ENCODE results near the gene TIMP3. TPM values are rescaled to one million over a fixed set of nuclear protein-coding genes. Genes with fewer than 3 reads are reported as not detected.

TIMP3 gene
- total RNA-seq, 2 donors from 2014 or later = 0.07 TPM; not detected in 1

GRCh38 chr22:32771756-32772155 is 29.7 kb upstream of the TIMP3 start:
- Mint-ChIP-seq H3K27me3 (ENCODE audit: low read depth) (no peaks in the 10 kb centered on the region), H3K36me3 (ENCODE audit: insufficient read depth in 2 of 2) (no peaks in the 10 kb centered on the region), H3K4me3 (no peak overlapping the region), H3K4me1 (ENCODE audit: low read depth) (no peaks in the 10 kb centered on the region), H3K9me3 (no peaks in the 10 kb centered on the region), H3K27ac (no peak overlapping the region)
- ATAC-seq (replicated peaks in 1 of 2) (no peak), DNase-seq (no peak)

DNA sequence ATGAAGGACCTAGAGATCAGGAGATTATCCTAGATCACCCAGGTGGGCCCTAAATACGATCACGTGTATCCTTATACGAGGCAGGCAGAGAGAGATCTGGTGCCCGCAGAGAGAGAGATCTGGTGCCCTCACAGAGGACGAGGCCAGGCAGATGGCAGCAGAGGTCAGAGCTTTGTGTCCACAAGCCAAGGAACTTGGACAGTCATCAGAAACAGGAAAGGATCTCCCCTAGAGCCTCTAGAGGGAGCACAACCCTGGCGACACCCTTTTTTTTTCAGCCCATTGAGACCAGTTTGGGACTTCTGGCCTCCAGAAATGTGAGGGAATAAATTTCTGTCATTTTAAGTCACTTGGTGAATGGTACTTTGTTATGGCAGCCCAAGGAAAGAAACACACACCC is 25.5 kb upstream of the TIMP3 start:
- Mint-ChIP-seq H3K36me3 (ENCODE audit: insufficient read depth in 2 of 2) (no peaks in the 10 kb centered on the region), H3K27me3 (ENCODE audit: low read depth) (no peaks in the 10 kb centered on the region), H3K9me3 (no peaks in the 10 kb centered on the region), H3K27ac (no peak overlapping the region), H3K4me1 (ENCODE audit: low read depth) (no peaks in the 10 kb centered on the region), H3K4me3 (no peak overlapping the region)
- no peak for ATAC-seq (replicated peaks in 1 of 2)
- DNase-seq = no peak

DNA sequence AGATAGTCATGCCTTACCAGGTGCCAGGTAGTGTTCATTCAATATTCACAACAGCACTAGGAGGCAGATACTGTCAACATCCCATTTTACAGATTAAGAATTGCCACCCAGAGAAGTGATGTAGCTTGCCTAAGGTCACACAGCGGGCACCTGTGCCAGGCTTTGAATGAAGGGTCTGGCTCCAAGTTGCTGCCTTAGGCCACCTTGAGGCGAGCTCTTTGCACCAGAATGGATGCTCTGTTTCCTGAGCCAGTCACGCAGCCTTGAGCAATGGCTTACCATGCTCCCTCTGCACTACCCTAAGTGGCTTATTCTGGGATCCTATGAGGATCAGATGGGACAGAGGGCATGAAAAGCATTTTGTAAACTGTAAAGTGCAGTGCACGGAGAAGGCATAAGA is 25.1 kb upstream of the TIMP3 start:
- H3K4me1 Mint-ChIP-seq (ENCODE audit: low read depth) = no peaks in the 10 kb centered on the region
- H3K36me3 Mint-ChIP-seq (ENCODE audit: insufficient read depth in 2 of 2) = no peaks in the 10 kb centered on the region
- DNase-seq (no peak), ATAC-seq (replicated peaks in 1 of 2) (no peak)
- H3K9me3 Mint-ChIP-seq = no peaks in the 10 kb centered on the region
- no peak overlapping the region for H3K27ac Mint-ChIP-seq
- no peak overlapping the region for H3K4me3 Mint-ChIP-seq
- H3K27me3 Mint-ChIP-seq (ENCODE audit: low read depth) = no peaks in the 10 kb centered on the region

DNA sequence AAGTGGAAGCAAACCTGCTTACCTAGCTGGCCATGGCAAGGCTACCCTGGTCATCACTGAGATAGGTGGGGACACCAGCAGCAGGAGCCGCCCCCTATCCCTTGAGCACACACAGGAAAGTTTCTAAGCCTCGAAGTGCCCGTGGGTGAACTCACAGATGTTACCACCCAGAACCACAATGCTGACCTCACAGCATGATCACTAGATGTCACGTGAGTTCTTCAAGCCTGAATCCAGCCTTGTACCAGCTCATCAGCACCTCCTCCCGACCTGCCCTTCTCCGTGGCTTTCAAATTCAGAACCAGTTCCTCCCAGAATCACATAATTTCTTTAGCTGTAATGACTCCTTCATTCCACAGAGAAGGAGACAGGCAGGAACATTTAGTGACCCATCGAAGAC is 24.7 kb upstream of the TIMP3 start:
- H3K9me3 Mint-ChIP-seq = no peaks in the 10 kb centered on the region
- H3K4me3 Mint-ChIP-seq = no peak overlapping the region
- ATAC-seq (replicated peaks in 1 of 2) = no peak
- no peaks in the 10 kb centered on the region for H3K27me3 Mint-ChIP-seq (ENCODE audit: low read depth)
- H3K4me1 Mint-ChIP-seq (ENCODE audit: low read depth) = no peaks in the 10 kb centered on the region
- no peak overlapping the region for H3K27ac Mint-ChIP-seq
- no peaks in the 10 kb centered on the region for H3K36me3 Mint-ChIP-seq (ENCODE audit: insufficient read depth in 2 of 2)
- no peak for DNase-seq

DNA sequence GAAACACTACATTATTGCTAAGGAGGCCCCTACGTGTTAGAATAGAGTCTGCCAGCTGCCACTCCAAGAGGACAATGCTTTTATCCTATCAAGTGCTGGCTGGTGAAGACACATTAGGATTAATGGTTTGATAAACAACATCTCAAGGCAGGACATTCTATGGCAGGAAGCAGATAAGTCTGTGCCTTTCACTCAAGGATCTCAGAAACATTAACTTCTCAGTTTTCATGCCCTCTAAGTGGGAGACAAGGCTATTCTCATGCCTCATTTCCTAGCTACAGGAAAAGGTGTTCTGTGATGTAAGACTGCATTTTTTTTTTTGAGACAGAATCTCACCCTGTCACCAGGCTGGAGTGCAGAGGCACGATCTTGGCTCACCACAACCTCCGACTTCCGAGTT is 23.5 kb upstream of the TIMP3 start:
- ATAC-seq (replicated peaks in 1 of 2) (no peak), DNase-seq (no peak)
- no peak overlapping the region for H3K27ac Mint-ChIP-seq
- H3K4me1 Mint-ChIP-seq (ENCODE audit: low read depth) = no peaks in the 10 kb centered on the region
- H3K27me3 Mint-ChIP-seq (ENCODE audit: low read depth) = no peaks in the 10 kb centered on the region
- no peaks in the 10 kb centered on the region for H3K9me3 Mint-ChIP-seq
- no peaks in the 10 kb centered on the region for H3K36me3 Mint-ChIP-seq (ENCODE audit: insufficient read depth in 2 of 2)
- no peak overlapping the region for H3K4me3 Mint-ChIP-seq

- Mint-ChIP-seq H3K4me3 (no peak overlapping the region), H3K27me3 (ENCODE audit: low read depth) (no peaks in the 10 kb centered on the region), H3K27ac (no peak overlapping the region), H3K4me1 (ENCODE audit: low read depth) (no peaks in the 10 kb centered on the region), H3K9me3 (no peaks in the 10 kb centered on the region), H3K36me3 (ENCODE audit: insufficient read depth in 2 of 2) (no peaks in the 10 kb centered on the region)
- DNase-seq = no peak
- no peak for ATAC-seq (replicated peaks in 1 of 2)
Measured at GRCh38 chr22:32780726-32781310, 20.7 kb upstream of the TIMP3 start.

DNA sequence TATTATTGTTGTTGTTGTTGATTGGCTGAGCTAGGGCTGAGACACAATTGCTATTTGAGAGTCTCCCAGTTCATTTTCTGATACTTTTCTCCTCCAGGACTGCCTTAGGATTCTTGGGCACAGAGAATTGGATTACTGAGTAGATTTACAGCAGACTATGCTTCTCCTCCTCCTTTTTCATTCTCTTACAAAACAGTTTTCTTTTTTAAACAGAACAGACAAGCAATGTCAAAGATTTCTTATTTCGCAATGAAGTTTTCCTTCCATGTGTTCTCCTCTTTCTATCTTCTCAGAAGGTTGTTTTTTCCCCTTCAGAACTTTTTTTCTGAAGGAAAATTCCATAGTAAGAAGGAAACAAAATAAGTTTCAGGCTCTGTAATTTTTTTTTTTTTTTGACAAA is 19.8 kb upstream of the TIMP3 start:
- H3K9me3 Mint-ChIP-seq = no peaks in the 10 kb centered on the region
- no peak for ATAC-seq (replicated peaks in 1 of 2)
- no peak overlapping the region for H3K27ac Mint-ChIP-seq
- no peak for DNase-seq
- no peaks in the 10 kb centered on the region for H3K27me3 Mint-ChIP-seq (ENCODE audit: low read depth)
- H3K36me3 Mint-ChIP-seq (ENCODE audit: insufficient read depth in 2 of 2) = no peaks in the 10 kb centered on the region
- H3K4me3 Mint-ChIP-seq = no peak overlapping the region
- no peaks in the 10 kb centered on the region for H3K4me1 Mint-ChIP-seq (ENCODE audit: low read depth)

DNA sequence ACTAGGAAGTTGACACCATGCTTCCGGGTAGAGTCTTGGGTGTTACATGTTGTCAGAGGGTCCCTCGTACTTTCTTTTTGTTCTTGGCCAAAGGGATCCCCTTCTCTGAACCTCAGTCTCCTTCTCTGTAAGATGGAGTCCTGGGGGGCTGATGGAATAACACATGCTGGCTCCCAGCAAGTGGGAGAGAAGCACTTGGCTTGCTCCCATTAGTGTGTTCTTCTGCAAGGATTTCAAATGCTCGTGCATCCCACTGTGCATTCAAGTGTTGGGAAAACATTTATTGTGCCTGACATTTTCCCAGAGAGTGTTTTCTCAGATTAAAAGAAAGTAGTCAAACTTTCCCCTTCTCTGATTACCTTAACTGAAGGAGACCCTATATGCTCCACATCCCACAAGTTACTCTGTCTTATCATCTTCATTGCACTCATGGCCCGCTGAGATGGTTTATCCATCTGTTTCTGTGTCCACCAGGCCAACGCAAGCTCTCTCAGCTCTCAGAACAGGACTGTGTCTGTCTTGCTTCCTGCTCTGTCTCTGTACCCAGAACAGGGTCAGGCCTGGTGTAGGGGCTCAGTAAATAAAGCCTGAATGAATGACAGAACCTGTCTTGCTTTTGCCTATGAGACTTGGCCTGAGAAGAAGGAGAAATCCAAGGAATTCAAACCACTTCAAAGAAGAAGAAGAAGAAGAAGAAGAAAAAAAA is 16.0 kb upstream of the TIMP3 start:
- Mint-ChIP-seq H3K4me3 (no peak overlapping the region), H3K27ac (no peak overlapping the region), H3K27me3 (ENCODE audit: low read depth) (no peaks in the 10 kb centered on the region), H3K9me3 (no peaks in the 10 kb centered on the region), H3K36me3 (ENCODE audit: insufficient read depth in 2 of 2) (no peaks in the 10 kb centered on the region), H3K4me1 (ENCODE audit: low read depth) (no peaks in the 10 kb centered on the region)
- no peak for DNase-seq
- no peak for ATAC-seq (replicated peaks in 1 of 2)

- no peaks in the 10 kb centered on the region for H3K27me3 Mint-ChIP-seq (ENCODE audit: low read depth)
- H3K36me3 Mint-ChIP-seq (ENCODE audit: insufficient read depth in 2 of 2) = no peaks in the 10 kb centered on the region
- no peak overlapping the region for H3K27ac Mint-ChIP-seq
- no peaks in the 10 kb centered on the region for H3K4me1 Mint-ChIP-seq (ENCODE audit: low read depth)
- no peaks in the 10 kb centered on the region for H3K9me3 Mint-ChIP-seq
- ATAC-seq (replicated peaks in 1 of 2) (no peak), DNase-seq (no peak)
- no peak overlapping the region for H3K4me3 Mint-ChIP-seq
Measured at GRCh38 chr22:32786027-32786418, 15.5 kb upstream of the TIMP3 start.

DNA sequence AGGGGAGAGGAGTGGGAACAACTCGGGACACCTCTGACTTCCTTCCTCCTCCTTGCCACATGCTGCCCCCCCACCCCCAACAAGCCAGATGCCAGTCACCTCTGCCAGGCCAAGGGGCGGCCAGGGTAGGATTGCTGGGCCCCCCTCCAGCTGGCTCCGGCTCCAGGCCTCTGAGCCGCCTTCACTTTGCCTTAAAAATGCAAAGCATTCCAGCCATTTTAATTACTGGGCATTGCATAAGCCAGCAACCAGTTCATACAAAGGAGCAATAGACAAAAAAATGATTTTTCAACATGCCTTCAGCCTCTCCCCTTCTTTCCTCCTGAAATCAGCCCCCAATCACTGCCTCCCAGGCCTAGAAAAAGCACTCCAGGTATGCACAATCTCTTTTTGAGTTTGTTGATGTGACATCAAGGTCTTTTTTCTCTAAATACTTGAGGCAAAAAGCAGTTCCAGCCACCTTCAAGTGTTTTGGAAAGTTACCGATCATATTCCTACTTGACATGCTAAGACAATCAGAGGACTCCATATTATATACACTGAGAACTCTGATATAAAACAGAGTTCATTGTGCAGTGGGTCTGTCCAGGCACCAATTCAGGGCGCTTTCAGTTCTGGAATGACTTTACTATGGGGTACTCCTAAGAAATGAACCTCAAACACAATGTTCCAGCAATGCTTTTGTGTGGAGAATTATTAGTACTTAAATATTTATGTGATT is 12.4 kb upstream of the TIMP3 start:
- H3K27ac Mint-ChIP-seq = no peak overlapping the region
- H3K36me3 Mint-ChIP-seq (ENCODE audit: insufficient read depth in 2 of 2) = no peaks in the 10 kb centered on the region
- no peak for DNase-seq
- H3K4me3 Mint-ChIP-seq = no peak overlapping the region
- ATAC-seq (replicated peaks in 1 of 2) = no peak
- no peaks in the 10 kb centered on the region for H3K27me3 Mint-ChIP-seq (ENCODE audit: low read depth)
- no peaks in the 10 kb centered on the region for H3K9me3 Mint-ChIP-seq
- no peaks in the 10 kb centered on the region for H3K4me1 Mint-ChIP-seq (ENCODE audit: low read depth)

- H3K27me3 Mint-ChIP-seq (ENCODE audit: low read depth) = peaks cover 2% of the 10 kb centered on the region
- H3K27ac Mint-ChIP-seq = no peak overlapping the region
- H3K4me3 Mint-ChIP-seq = no peak overlapping the region
- H3K36me3 Mint-ChIP-seq (ENCODE audit: insufficient read depth in 2 of 2) = no peaks in the 10 kb centered on the region
- DNase-seq = no peak
- H3K9me3 Mint-ChIP-seq = no peaks in the 10 kb centered on the region
- no peaks in the 10 kb centered on the region for H3K4me1 Mint-ChIP-seq (ENCODE audit: low read depth)
- ATAC-seq (replicated peaks in 1 of 2) = no peak
Measured at GRCh38 chr22:32789797-32790620, 11.5 kb upstream of the TIMP3 start.

DNA sequence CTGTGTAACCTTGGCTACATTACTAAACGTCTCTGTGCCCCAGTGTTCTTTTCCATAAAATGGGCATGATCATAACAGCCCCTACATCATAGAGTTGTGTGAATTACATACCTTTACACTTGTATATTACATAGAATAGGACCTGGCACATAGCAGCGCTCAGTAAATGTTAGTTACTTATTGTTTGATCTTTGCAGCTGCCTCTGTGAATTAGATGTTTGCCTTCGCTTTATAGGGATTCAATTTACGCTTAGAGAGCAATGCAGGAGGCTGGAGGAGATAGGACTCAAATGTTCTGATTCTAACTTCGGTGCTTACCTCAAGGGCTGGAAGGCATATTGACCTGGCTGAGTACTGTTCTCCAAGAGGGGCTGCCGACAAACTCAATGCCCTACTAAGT is 10.4 kb upstream of the TIMP3 start:
- no peak overlapping the region for H3K4me3 Mint-ChIP-seq
- no peaks in the 10 kb centered on the region for H3K9me3 Mint-ChIP-seq
- peaks cover 12% of the 10 kb centered on the region for H3K27me3 Mint-ChIP-seq (ENCODE audit: low read depth)
- H3K36me3 Mint-ChIP-seq (ENCODE audit: insufficient read depth in 2 of 2) = no peaks in the 10 kb centered on the region
- no peak for ATAC-seq (replicated peaks in 1 of 2)
- DNase-seq = no peak
- H3K4me1 Mint-ChIP-seq (ENCODE audit: low read depth) = no peaks in the 10 kb centered on the region
- no peak overlapping the region for H3K27ac Mint-ChIP-seq

GRCh38 chr22:32791485-32791884 is 10.0 kb upstream of the TIMP3 start:
- Mint-ChIP-seq H3K36me3 (ENCODE audit: insufficient read depth in 2 of 2) (no peaks in the 10 kb centered on the region), H3K4me3 (no peak overlapping the region), H3K9me3 (no peaks in the 10 kb centered on the region), H3K27me3 (ENCODE audit: low read depth) (peaks cover 17% of the 10 kb centered on the region), H3K4me1 (ENCODE audit: low read depth) (peaks cover 3% of the 10 kb centered on the region), H3K27ac (no peak overlapping the region)
- no peak for DNase-seq
- no peak for ATAC-seq (replicated peaks in 1 of 2)

Measured in activated T-cell treated with anti-CD3 and anti-CD28 coated beads, Interleukin-2, amount 50 U/mL, for 72 hours (primary cell).